Activated naive CD4-positive, alpha-beta T cell treated with anti-CD3 and anti-CD28 coated beads for 36 hours (primary cell): Measurements from ENCODE around the gene TBC1D22A. TPM values are rescaled to one million over a fixed set of nuclear protein-coding genes. Genes with fewer than 3 reads are reported as not detected.

Source experiments
- CTCF ChIA-PET: fragments of 350-600 bp; sonication (Branson Sonifier 250); formaldehyde crosslinking; loops from one replicate; lab custom pipeline; 2021; ENCODE audit warnings: antibody characterized with exemption; lab: Charles Lee
- DNase-seq: peaks from one replicate; pipeline ENCODE4 v3.0.0-alpha.2; 2020
- H3K27ac Mint-ChIP-seq: one replicate; pipeline ENCODE4 v1.8.0; 2021; ENCODE audit warnings: mild to moderate bottlenecking, mixed read lengths
- H3K27me3 Mint-ChIP-seq: one replicate; pipeline ENCODE4 v1.8.0; 2021; ENCODE audit warnings: low read depth, mixed read lengths
- H3K36me3 Mint-ChIP-seq: one replicate; pipeline ENCODE4 v1.8.0; 2021; ENCODE audit warnings: low read depth, mixed read lengths
- H3K4me1 Mint-ChIP-seq: one replicate; pipeline ENCODE4 v1.8.0; 2021; ENCODE audit warnings: low read depth, mixed read lengths
- H3K4me3 Mint-ChIP-seq: one replicate; pipeline ENCODE4 v1.8.0; 2021; ENCODE audit warnings: mild to moderate bottlenecking, moderate library complexity, mixed read lengths
- H3K9me3 Mint-ChIP-seq: one replicate; pipeline ENCODE4 v1.8.0; 2021; ENCODE audit warnings: mixed read lengths
- intact Hi-C: fragments of 100-400 bp; cut with micrococcal nuclease; formaldehyde crosslinking; loops from one replicate; pipeline ENCODE4 v1.15.1; 2023
- total RNA-seq, 2 experiments: library from RNA; stranded (reverse); gene quantifications; one replicate each; pipeline ENCODE4 v1.2.3, GENCODE V29; 2021

The TBC1D22A gene
- total RNA-seq, 2 experiments from 2014 or later: 20.1 to 21.4 TPM

GRCh38 chr22:47034076-47034808 is 271.8 kb downstream of the TBC1D22A start:
- intact Hi-C loops: no loop called here

DNA sequence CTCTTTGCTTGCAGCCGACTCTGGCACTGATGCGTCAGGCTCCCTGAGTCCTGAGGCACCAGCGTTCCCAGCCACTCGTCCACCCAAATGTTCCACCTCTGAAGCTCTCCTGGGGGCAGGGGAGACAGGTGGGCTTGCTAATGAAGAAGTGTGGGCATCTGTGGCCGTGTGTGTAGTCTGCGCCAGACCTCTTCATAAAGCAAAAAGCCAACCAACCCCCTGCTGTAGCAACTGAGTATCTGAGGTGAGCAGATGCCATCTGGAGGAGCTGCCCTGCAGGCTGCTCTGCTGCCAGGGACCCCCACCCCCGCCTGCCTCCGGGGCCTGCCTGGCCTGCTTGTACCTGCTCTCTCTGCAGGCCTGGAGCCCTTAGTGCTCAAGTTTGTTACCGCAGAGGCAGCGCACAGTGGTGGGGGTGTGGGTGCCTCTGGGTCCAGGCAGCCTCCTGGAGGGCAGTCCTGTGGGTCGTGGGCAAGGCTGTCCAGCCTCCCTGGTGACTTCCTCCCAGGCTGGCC is 272.5 kb downstream of the TBC1D22A start:
- Mint-ChIP-seq H3K4me1 (no peaks in the 10 kb centered on the region), H3K9me3 (no peaks in the 10 kb centered on the region), H3K4me3 (no peak overlapping the region), H3K36me3 (peaks cover 3% of the 10 kb centered on the region), H3K27ac (no peak overlapping the region), H3K27me3 (no peaks in the 10 kb centered on the region)
- CTCF ChIA-PET: no interaction called here
- intact Hi-C loops: no loop called here
- no peak for DNase-seq

More at GRCh38 chr22:47034076-47034808, 271.8 kb downstream of the TBC1D22A start:
- no peaks in the 10 kb centered on the region for H3K4me1 Mint-ChIP-seq
- CTCF ChIA-PET: no interaction called here
- peaks cover 3% of the 10 kb centered on the region for H3K36me3 Mint-ChIP-seq
- no peak for DNase-seq
- H3K27ac Mint-ChIP-seq: no peak overlapping the region
- H3K4me3 Mint-ChIP-seq: no peak overlapping the region
- H3K27me3 Mint-ChIP-seq: no peaks in the 10 kb centered on the region
- no peaks in the 10 kb centered on the region for H3K9me3 Mint-ChIP-seq

DNA sequence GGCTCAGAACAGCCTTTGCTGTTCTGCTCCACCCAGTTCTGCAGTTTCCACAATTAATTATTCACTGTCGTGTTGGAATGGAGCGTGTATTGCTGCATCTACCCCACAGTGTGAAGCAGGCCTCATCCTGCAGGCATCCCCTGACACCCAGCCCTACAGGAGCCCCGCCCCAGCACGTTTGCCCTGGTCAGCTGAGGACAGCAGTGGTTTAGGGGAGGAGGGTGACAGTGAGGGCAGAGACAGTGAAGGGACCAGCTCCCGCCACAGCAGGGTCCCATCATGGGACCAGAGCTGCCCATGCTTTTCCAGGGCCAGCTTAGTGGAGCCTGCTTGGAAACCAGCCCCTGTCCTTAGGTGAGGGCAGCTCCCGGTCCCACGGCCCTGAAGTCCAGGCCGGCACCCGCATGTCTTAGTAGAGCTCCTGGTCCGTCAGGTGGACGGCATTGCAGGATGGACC is 273.0 kb downstream of the TBC1D22A start:
- Mint-ChIP-seq H3K4me1 (no peaks in the 10 kb centered on the region), H3K27ac (no peak overlapping the region), H3K36me3 (peaks cover 3% of the 10 kb centered on the region), H3K4me3 (no peak overlapping the region), H3K9me3 (no peaks in the 10 kb centered on the region), H3K27me3 (no peaks in the 10 kb centered on the region)
- intact Hi-C loops: no loop called here
- CTCF ChIA-PET: no interaction called here
- no peak for DNase-seq

DNA sequence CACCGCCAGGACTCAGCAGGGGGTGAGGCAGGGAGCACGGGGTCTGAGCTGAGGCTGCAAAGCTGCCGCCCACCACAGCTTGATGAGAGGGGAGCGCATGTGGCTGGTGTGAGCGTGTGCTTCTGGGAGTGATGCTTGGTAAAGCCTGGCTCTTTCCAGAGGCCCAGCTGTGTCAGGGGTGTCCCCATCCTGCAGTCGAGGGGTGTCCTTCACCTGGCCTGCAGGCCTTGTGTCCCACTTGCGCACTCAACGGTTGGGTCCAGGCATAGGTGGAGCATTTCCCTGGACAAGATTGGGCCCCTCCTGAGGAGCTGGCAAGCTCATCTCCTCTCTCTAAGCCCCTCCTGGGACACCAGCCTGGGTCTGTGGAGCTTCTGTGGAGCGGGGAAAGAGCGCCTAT is 273.9 kb downstream of the TBC1D22A start:
- Mint-ChIP-seq H3K27me3 (no peaks in the 10 kb centered on the region), H3K27ac (no peak overlapping the region), H3K4me3 (no peak overlapping the region), H3K36me3 (peaks cover 3% of the 10 kb centered on the region), H3K4me1 (no peaks in the 10 kb centered on the region), H3K9me3 (no peaks in the 10 kb centered on the region)
- intact Hi-C loops: no loop called here
- CTCF ChIA-PET: no interaction called here
- no peak for DNase-seq

GRCh38 chr22:47036936-47037485 is 274.6 kb downstream of the TBC1D22A start:
- CTCF ChIA-PET: interaction anchor here (1.2 kb wide), 1 partner anchor 9 kb away, joined by 3 read pairs; no protein-coding TSS in a partner anchor
- no peaks in the 10 kb centered on the region for H3K4me1 Mint-ChIP-seq
- H3K4me3 Mint-ChIP-seq: no peak overlapping the region
- H3K27me3 Mint-ChIP-seq: no peaks in the 10 kb centered on the region
- no peak for DNase-seq
- peaks cover 3% of the 10 kb centered on the region for H3K36me3 Mint-ChIP-seq
- H3K9me3 Mint-ChIP-seq: no peaks in the 10 kb centered on the region
- no peak overlapping the region for H3K27ac Mint-ChIP-seq
- intact Hi-C loops: no loop called here

GRCh38 chr22:47038206-47038835 is 275.9 kb downstream of the TBC1D22A start:
- DNase-seq: no peak
- H3K36me3 Mint-ChIP-seq: peaks cover 3% of the 10 kb centered on the region
- H3K4me3 Mint-ChIP-seq: no peak overlapping the region
- intact Hi-C loops: no loop called here
- no peak overlapping the region for H3K27ac Mint-ChIP-seq
- H3K9me3 Mint-ChIP-seq: no peaks in the 10 kb centered on the region
- CTCF ChIA-PET: interaction anchor here (0.6 to 1.2 kb wide), 2 partner anchors 8 to 384 kb away, joined by 3 read pairs; no protein-coding TSS in a partner anchor
- H3K27me3 Mint-ChIP-seq: no peaks in the 10 kb centered on the region
- peaks cover 8% of the 10 kb centered on the region for H3K4me1 Mint-ChIP-seq

GRCh38 chr22:47039356-47039755 is 276.9 kb downstream of the TBC1D22A start:
- peaks cover 16% of the 10 kb centered on the region for H3K4me1 Mint-ChIP-seq
- CTCF ChIA-PET: no interaction called here
- no peaks in the 10 kb centered on the region for H3K27me3 Mint-ChIP-seq
- peaks cover 3% of the 10 kb centered on the region for H3K36me3 Mint-ChIP-seq
- no peak overlapping the region for H3K4me3 Mint-ChIP-seq
- intact Hi-C loops: no loop called here
- no peak overlapping the region for H3K27ac Mint-ChIP-seq
- no peak for DNase-seq
- H3K9me3 Mint-ChIP-seq: no peaks in the 10 kb centered on the region

- CTCF ChIA-PET: no interaction called here
- H3K4me3 Mint-ChIP-seq: no peak overlapping the region
- no peaks in the 10 kb centered on the region for H3K9me3 Mint-ChIP-seq
- no peak overlapping the region for H3K27ac Mint-ChIP-seq
- DNase-seq: no peak
- peaks cover 3% of the 10 kb centered on the region for H3K36me3 Mint-ChIP-seq
- peaks cover 19% of the 10 kb centered on the region for H3K4me1 Mint-ChIP-seq
- no peaks in the 10 kb centered on the region for H3K27me3 Mint-ChIP-seq
- intact Hi-C loops: no loop called here
Observed at GRCh38 chr22:47040486-47041270, 278.2 kb downstream of the TBC1D22A start.

- Mint-ChIP-seq H3K4me1 (peaks cover 20% of the 10 kb centered on the region), H3K4me3 (no peak overlapping the region), H3K9me3 (no peaks in the 10 kb centered on the region), H3K36me3 (peaks cover 3% of the 10 kb centered on the region), H3K27ac (no peak overlapping the region), H3K27me3 (no peaks in the 10 kb centered on the region)
- CTCF ChIA-PET: no interaction called here
- intact Hi-C loops: no loop called here
- no peak for DNase-seq
Observed at GRCh38 chr22:47041271-47042115, 279.0 kb downstream of the TBC1D22A start.

DNA sequence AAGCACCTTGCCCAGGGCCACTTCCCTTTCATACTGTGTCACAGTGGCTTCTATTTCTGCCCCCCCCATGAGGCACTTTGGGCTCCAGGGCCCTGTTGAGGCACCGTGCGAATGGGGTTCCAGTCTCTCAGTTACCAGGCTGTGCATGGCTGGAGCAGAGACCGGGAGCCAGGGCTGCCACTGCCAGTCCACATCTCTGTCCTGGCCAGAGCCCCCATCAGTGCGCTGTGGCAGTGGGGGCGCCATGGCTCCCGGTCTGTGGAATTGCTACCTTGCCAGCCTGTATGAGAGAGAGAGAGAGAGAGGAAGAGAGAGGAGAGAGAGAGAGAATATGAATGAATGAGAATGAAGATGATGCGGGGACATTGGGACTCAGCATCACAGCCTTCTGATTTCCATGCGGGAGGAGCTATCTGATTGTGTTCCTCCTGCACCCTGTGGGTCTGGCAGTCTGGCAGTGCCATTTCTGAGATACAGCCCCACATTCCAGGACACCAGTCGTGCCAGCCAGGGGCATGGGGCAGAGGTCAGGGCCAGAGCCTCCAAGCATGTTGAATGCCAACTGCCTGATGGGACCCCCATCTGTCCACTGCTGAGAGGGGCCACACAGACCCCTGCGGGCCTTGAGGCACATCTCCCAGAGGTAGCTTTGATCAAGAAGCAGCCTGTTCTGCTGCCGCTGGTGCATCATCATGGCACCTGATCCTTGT is 279.8 kb downstream of the TBC1D22A start:
- CTCF ChIA-PET: no interaction called here
- Mint-ChIP-seq H3K4me1 (peaks cover 20% of the 10 kb centered on the region), H3K9me3 (no peaks in the 10 kb centered on the region), H3K27ac (no peak overlapping the region), H3K4me3 (no peak overlapping the region), H3K27me3 (no peaks in the 10 kb centered on the region), H3K36me3 (peaks cover 3% of the 10 kb centered on the region)
- DNase-seq: no peak
- intact Hi-C loops: no loop called here

DNA sequence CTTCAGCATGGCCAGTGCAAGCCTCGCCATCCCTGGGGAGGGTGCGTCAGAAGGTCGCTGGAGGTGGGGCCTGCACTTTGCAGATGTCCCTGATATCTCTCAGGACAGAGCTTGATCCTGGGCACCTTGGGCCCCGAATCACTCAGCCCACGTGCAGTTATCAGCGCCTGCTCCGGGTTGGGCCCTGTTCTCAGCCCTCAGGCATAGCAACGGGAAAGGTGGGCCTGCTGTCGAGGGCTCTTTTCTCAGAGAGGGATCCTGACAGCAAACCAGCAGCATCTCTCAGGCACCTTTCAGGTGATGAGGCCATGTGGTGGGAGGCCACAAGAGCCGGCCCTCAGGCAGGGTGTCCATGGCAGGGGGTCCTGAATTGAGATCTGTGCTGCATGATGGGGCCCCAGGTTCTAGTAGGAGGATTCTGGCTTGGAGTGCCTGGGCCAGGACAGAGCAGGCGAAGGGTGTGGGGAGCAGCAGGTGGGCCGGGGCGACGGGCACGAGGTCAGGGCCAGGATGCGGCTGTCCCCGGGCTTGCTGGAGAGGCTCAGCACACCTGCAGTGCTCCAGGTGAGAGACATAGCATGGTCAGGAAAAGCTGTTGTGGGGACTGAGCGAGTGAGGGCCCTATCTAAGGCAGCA is 280.5 kb downstream of the TBC1D22A start:
- Mint-ChIP-seq H3K36me3 (peaks cover 2% of the 10 kb centered on the region), H3K27me3 (no peaks in the 10 kb centered on the region), H3K9me3 (no peaks in the 10 kb centered on the region), H3K27ac (no peak overlapping the region), H3K4me1 (peaks cover 20% of the 10 kb centered on the region), H3K4me3 (no peak overlapping the region)
- CTCF ChIA-PET: no interaction called here
- DNase-seq: no peak
- intact Hi-C loops: no loop called here
